ENCODE results near the gene ZCCHC3.

ZCCHC3 gene

DNA sequence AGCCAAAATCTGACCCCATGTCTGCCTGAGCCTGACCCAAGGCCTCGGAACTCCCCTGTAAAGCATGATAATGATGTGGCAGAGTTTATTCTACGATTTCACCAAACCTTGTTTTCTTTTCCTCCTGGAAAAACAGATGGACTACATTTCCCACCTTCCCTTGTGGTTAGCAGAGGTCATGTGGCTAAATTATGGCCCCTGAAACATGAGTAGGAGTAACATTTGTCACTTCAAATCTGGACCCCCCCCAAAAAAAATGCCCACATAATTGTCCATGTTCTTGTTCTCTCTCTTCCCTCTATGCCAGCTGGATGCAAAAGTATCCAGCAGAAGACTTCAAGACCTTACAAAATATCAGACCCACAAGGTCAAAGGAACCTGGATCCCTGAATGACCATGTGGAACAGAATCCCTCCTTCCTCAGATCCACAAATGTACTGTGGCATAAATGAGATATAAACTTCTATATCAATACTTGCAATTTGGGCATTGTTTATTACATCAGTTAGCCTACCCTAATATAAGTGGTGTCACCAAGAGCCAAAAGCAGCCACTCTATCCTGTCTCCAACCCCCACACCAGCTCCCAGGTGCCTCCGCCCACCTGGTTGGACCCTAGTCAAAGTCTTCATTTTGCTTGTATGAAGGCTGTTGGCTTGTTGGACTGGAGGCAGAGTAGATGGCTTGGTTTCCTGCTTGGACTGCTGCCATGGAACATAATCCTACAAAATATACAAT lies 8.2 kb upstream of the ZCCHC3 start:
- TF ChIP-seq CTCF (conservative IDR thresholded peaks at IDR 0.05): no peak
- H3K27ac ChIP-seq: peak overlapping the region; percentile 88

DNA sequence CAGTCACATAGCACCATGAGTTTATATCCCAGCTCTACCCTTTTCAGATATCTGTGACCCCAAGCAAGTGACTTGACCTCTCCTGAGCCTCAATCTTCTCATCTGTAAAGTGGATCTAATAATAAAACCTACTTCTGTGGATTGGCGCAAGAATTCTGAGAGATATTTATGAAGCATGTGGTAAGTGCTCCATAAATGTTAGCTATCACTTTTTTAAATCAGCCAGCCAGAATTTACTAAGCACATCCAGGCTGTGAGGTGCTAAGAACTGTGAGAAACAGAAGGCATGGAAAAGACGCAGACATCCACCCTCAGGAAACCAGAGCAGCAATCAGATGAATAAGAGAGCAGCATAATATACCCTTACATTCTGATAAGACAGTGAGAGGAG lies 7.7 kb upstream of the ZCCHC3 start:
- H3K27ac ChIP-seq: peak overlapping the region; percentile 88
- TF ChIP-seq CTCF (conservative IDR thresholded peaks at IDR 0.05): no peak

- TF ChIP-seq CTCF (conservative IDR thresholded peaks at IDR 0.05): peak; percentile 30
- peak within 1 kb of the TSS; percentile 88 for H3K27ac ChIP-seq
Observed at GRCh38 chr20:290084-290831, 7.1 kb upstream of the ZCCHC3 start, which contains the start of gene C20orf96. Gene C20orf96, minus strand, starts transcription at chr20:290750. Its CDS starts 140 bp downstream, at chr20:290610.

GRCh38 chr20:294602-295001 lies 2.8 kb upstream of the ZCCHC3 start:
- no peak for TF ChIP-seq CTCF (conservative IDR thresholded peaks at IDR 0.05)
- no peak overlapping the region for H3K27ac ChIP-seq

DNA sequence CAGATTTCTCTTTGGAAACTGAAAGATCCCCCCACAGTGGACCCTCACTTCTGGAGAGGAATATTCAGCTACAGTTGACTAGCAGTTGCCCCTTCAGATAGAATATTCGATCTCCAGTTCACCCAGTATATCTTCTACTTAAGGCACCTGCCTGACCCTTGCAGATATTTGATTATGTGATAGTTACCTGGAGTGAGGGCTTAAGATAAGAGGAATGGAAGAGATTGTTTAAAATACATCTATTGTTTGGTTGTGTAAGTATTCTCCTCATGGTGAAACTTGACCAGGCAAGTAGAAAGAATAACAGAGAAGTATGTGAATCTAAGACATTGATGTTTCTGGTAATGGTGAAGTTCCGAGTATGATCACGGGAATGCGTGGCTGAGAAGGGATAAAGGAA lies 1.6 kb upstream of the ZCCHC3 start:
- no peak for TF ChIP-seq CTCF (conservative IDR thresholded peaks at IDR 0.05)
- no peak overlapping the region for H3K27ac ChIP-seq

DNA sequence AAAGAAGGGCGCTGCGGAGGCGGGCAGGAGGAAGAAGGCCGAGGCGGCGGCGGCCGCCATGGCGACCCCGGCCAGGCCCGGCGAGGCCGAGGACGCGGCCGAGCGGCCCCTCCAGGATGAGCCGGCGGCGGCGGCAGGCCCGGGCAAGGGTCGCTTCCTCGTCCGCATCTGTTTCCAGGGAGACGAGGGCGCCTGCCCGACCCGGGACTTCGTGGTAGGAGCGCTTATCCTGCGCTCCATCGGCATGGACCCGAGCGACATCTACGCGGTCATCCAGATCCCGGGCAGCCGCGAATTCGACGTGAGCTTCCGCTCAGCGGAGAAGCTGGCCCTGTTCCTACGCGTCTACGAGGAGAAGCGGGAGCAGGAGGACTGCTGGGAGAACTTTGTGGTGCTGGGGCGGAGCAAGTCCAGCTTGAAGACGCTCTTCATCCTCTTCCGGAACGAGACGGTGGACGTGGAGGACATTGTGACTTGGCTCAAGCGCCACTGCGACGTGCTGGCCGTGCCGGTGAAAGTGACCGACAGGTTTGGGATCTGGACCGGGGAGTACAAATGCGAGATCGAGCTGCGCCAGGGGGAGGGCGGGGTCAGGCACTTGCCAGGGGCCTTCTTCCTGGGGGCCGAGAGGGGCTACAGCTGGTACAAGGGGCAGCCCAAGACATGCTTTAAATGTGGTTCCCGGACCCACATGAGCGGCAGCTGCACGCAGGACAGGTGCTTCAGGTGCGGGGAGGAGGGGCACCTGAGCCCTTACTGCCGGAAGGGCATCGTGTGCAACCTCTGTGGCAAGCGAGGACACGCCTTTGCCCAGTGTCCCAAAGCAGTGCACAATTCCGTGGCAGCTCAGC lies 780 bp downstream of the ZCCHC3 start:
- no peak for TF ChIP-seq CTCF (conservative IDR thresholded peaks at IDR 0.05)
- H3K27ac ChIP-seq: peak overlapping the region; percentile 100
